HG02884 (cell line): ENCODE results near the gene HABP4.

Experiments used
- ATAC-seq: cut with Tn5 transposase; IDR thresholded peaks from one replicate; pipeline ENCODE4 v1.9.1; 2021; ENCODE audit warnings: mild to moderate bottlenecking, moderate library complexity; ENCODE audit not compliant: unreplicated experiment

Gene HABP4

GRCh38 chr9:96515621-96516470 is 65.9 kb downstream of the HABP4 start:
- ATAC-seq = no peak

- no peak for ATAC-seq
Observed at GRCh38 chr9:96519095-96519494, 69.1 kb downstream of the HABP4 start.

GRCh38 chr9:96519787-96520186 is 69.8 kb downstream of the HABP4 start:
- ATAC-seq = no peak

- no peak for ATAC-seq
Observed at GRCh38 chr9:96522366-96522765, 72.4 kb downstream of the HABP4 start.

- ATAC-seq = no peak
Observed at GRCh38 chr9:96523374-96523773, 73.4 kb downstream of the HABP4 start.

GRCh38 chr9:96524045-96524444 is 74.1 kb downstream of the HABP4 start:
- ATAC-seq = no peak

GRCh38 chr9:96524764-96525163 is 74.8 kb downstream of the HABP4 start:
- no peak for ATAC-seq

- no peak for ATAC-seq
Observed at GRCh38 chr9:96532173-96532572, 82.2 kb downstream of the HABP4 start.

GRCh38 chr9:96540106-96540505 is 90.1 kb downstream of the HABP4 start:
- no peak for ATAC-seq
